NCI-H345 treated with DMSO at 0.1 percent for 48 hours (cell line): Measurements from ENCODE around the gene NANOS2.

ENCODE experiments used
- DNase-seq: peaks from one replicate; lab custom pipeline; 2025; ENCODE audit not compliant: unreplicated experiment; lab: John Stamatoyannopoulos, UW

NANOS2 gene

DNA sequence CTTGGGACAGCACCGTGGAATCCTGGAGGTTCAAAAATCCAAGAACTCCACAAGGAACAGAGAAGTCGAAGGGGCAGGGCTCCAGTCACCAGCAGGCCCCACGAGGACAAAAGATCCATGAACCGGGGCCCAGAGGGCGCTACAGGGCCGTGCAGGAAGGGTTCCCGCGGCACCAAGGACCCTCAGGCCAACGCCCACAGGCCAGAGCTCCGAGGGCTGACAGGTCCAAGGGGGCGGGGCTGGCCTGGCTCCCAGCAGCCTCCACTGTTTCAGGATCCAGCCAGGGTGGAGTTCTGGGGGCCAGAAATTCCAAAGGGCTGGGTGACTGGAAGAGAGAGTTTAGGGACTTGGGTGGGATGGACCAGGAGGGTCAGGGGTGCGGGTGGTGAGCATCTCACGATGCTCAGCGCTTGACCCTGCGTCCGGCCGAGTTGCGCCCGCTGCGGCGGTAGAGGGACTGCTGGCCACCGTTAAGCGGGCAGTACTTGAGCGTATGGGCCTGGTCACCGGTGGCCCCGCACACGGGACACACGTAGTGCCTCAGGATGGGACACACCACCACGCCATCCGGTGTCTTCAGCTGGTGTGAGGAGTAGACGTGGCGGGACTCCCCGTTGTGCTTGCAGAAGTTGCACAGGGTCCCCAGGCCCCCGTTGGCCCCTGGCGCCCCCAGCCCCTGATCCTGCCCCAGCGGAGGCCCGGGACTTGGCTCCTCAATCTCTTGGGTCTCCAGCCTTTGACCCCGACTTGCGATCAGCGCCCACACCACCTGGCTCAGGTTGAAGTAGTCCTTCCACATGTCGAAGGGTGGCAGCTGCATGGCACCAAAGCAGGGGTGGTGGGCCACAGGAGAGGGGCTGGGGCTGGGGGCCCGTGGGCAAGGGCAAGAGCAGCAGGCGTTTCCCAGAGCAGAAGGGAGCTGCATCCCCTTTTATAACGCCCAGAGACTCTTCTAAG is at the start of gene NANOS2:
TSS of gene NANOS2 (minus strand) at position 905 of the 957 bp plus-strand sequence. CDS start at position 820, 85 bp downstream.
- no peak for DNase-seq

DNA sequence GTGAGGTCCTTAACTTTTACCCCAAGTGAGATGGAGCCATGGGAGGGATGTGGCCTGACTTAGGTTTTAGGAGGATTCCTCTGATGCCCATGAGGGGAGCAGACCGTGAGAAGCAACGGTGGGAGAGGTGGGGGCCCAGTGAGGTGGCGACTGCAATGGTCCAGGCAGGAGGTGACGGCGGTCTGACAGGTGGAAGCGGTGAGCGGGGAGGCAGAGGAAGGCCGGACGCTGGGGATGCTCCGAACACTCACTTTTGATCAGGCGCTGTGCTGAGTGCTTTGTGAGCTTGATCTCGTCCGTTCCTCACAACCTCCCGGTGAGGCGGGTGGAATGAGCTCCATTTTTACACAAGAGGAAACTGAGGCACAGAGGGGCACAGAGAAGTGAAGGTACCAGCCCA is 47.4 kb upstream of the NANOS2 start:
- no peak for DNase-seq

- DNase-seq: no peak
Measured at GRCh38 chr19:45960595-45961235, 46.1 kb upstream of the NANOS2 start.

DNA sequence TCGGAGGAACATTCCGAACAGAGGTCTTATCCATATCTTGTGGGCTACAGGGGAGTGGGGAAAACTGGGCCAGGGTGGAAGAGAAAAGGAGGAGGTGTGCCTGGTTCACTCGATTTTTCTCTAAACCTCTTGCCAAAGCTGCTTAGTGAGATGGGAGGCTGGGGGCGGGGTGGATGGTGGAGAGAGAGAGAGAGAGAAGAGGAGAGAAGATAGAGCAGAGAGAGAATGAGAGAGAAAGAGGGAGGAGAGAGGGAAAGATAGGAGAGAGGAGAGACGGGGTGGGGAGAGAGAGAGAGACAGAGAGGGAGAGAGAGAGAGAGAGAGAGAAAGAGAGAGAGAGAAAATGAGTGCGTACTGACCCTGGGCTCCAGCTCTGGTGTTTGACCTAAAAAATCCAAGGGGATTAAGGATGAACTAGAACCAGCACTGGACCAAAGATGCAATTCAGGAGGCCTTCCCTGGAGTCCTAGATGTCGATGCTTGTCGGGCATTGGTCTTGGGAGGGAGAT is 45.0 kb upstream of the NANOS2 start:
- DNase-seq: no peak

GRCh38 chr19:45958769-45959516 is 44.4 kb upstream of the NANOS2 start:
- no peak for DNase-seq

- no peak for DNase-seq
Measured at GRCh38 chr19:45958320-45958719, 43.7 kb upstream of the NANOS2 start.

- no peak for DNase-seq
Measured at GRCh38 chr19:45955905-45956608, 41.5 kb upstream of the NANOS2 start.

GRCh38 chr19:45954156-45954555 is 39.6 kb upstream of the NANOS2 start:
- no peak for DNase-seq

- DNase-seq: no peak
Measured at GRCh38 chr19:45953676-45954075, 39.1 kb upstream of the NANOS2 start.

DNA sequence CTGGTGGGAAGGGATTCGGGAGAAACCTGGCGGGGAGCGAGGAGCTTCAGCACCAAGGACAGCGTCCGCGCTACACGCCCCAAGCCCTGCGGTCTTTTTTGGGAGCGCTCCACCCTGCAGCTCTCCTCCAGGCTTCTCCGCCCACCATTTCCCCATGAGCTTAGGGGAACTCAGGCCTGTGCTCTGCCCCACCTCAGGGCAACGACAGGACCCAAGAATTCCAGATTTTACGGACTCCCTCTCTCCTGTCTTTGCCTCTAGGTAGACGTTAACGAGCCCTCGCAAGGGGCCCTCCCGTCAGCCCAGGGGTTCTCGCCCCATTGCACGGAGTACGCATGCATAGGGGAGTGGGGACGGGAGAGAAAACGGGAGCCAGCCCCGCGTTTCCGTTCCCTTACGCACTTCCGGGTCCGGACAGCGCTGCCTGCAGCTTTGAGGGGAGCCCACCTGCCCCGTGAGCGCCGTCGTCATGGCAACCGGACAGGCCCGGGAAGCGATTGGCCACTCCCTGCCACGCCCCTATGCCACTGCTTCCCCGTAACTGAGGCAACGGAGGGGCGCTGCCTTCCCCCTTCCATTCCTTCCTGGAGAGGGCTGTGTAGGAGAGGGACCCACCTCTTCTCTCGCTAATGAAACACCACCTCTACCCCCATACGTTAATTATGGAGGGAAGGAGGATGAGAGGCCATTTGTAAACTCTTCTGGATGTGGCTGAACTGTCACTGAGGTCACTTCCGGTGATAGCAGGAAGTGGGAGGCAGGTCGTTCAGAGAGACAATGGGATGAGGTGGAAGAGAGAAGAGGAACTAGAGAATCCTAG is 38.3 kb upstream of the NANOS2 start:
- no peak for DNase-seq

DNA sequence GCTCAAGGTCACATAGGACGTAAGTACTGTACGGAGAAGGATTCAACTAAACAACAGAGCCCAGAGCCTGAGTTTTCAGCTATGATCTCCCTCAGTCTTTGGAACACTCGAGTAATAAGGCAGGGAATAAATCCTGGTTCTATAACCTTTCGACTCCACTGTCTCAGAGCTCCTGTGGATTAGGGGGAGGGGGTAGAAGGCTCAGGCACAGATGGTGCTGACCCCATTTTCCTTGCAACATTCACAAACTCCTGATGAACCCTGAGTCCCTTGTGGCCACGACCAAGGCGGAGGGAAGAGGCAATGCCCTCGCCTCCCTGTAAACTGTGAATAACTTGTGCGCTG is 37.7 kb upstream of the NANOS2 start:
- DNase-seq: no peak

- no peak for DNase-seq
Measured at GRCh38 chr19:45947926-45948325, 33.3 kb upstream of the NANOS2 start.

- DNase-seq: no peak
Measured at GRCh38 chr19:45940515-45940805, 25.9 kb upstream of the NANOS2 start.

- no peak for DNase-seq
Measured at GRCh38 chr19:45939792-45940514, 25.4 kb upstream of the NANOS2 start.

DNA sequence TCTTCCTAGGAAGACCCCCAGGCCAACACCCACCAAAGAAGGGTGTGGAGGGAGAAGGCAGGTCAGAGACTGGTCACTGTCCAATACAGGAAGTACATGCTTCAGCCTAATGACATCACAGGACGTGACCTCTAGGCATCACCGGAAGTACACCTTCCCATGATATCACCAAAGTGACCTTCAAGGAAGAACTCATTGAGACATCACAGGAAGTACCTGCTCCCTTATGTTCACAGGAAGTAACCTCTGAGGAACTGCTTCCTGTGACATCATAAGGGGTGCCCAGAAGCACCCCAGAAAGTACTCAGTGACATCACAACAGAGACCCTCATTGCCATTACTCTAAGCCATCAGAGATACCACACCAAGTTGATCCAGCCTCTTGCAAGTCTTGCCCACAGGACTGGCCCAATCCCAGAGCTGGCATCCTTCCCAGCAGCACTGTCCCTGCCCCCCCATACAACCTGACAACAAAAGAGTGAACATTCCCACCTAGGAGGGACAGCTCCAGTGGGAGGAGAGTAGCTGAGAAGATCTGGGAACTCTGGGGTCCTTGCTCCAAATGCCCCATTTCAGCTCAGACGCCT is 24.2 kb upstream of the NANOS2 start:
- DNase-seq: no peak

- DNase-seq: no peak
Measured at GRCh38 chr19:45935267-45935666, 20.7 kb upstream of the NANOS2 start.

- no peak for DNase-seq
Measured at GRCh38 chr19:45934551-45935230, 20.1 kb upstream of the NANOS2 start.

DNA sequence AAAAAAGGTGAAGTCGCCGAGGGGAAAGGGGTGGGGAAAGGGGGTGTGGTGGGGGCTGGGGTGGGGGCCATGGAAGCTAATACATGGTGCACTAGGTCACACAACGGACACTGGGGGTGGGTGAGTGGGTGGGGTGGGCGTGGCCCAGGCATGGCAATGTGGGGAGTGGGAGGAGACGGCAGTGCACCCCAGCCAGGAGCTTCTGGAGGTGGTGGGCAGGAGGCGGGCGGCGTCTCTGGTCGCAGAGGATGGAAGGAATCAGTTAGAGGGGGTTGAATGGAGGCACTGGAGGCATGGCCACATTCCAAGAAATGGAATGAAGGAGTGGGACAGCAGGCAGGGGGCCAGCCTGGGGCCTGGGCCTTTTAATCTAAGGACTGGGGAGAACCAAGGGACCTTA is 19.2 kb upstream of the NANOS2 start:
- no peak for DNase-seq

DNA sequence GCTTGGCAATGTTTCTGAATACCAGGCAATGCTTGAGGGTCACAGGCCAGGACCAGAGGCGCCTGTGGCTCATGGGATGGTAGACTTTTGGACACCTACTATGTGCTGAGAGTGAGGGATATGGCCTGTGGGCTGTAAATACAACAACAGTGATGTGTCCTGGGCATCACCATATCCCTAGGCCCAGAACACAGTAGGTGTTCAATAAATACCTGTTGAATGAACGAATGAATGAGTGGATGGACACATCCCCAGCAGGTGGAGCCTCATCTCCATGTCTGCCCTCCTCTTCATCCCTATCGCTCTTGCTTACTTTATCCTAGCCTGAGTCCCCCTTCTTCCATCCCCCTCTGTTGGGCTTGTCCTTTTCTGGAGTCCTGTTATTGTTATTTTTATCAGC is 16.5 kb upstream of the NANOS2 start:
- DNase-seq: no peak
